Endodermal cell (in vitro differentiated cells): ENCODE results near the gene SNX20. TPM values are rescaled to one million over a fixed set of nuclear protein-coding genes. Genes with fewer than 3 reads are reported as not detected.

Source experiments
- DNase-seq: peaks from one replicate; pipeline ENCODE4 v3.0.0-alpha.2; 2017
- H3K27ac ChIP-seq: 2 replicates; pipeline ENCODE4 v1.5.1; 2013; ENCODE audit warnings: mild to moderate bottlenecking, low read depth, low read length, moderate library complexity
- H3K27me3 ChIP-seq: 2 replicates; pipeline ENCODE4 v1.6.1; 2013; ENCODE audit warnings: mild to moderate bottlenecking, low read length, moderate library complexity; ENCODE audit not compliant: insufficient read depth, control insufficient read depth, poor library complexity, severe bottlenecking
- H3K36me3 ChIP-seq: 2 replicates; pipeline ENCODE4 v1.7.0; 2013; ENCODE audit warnings: mild to moderate bottlenecking, low read length, moderate library complexity; ENCODE audit not compliant: control insufficient read depth, insufficient read depth
- H3K4me1 ChIP-seq: one replicate; pipeline ENCODE4 v1.7.0; 2013; ENCODE audit warnings: low read length; ENCODE audit not compliant: control insufficient read depth, insufficient read depth
- H3K4me3 ChIP-seq: 2 replicates; pipeline ENCODE4 v1.5.1; 2013; ENCODE audit warnings: mild to moderate bottlenecking, low read length, moderate library complexity
- H3K9ac ChIP-seq: 2 replicates; pipeline ENCODE4 v1.6.1; 2013; ENCODE audit warnings: mild to moderate bottlenecking, low read length, moderate library complexity; ENCODE audit not compliant: poor library complexity, severe bottlenecking; ENCODE audit errors: extremely low read depth
- H3K9me3 ChIP-seq: 2 replicates; pipeline ENCODE4 v1.6.1; 2013; ENCODE audit warnings: mild to moderate bottlenecking, low read length, moderate library complexity; ENCODE audit not compliant: control insufficient read depth
- H3K27ac Mint-ChIP-seq: 2 replicates; pipeline ENCODE4 v1.8.0; 2020; ENCODE audit warnings: mixed read lengths
- H3K27me3 Mint-ChIP-seq: 2 replicates; pipeline ENCODE4 v1.8.0; 2021; ENCODE audit warnings: mild to moderate bottlenecking, mixed read lengths; ENCODE audit not compliant: insufficient read depth
- H3K36me3 Mint-ChIP-seq: 2 replicates; pipeline ENCODE4 v1.8.0; 2020; ENCODE audit warnings: low read depth, mixed read lengths
- H3K4me1 Mint-ChIP-seq: 2 replicates; pipeline ENCODE4 v1.8.0; 2020; ENCODE audit warnings: mixed read lengths
- H3K4me3 Mint-ChIP-seq: 2 replicates; pipeline ENCODE4 v1.8.0; 2020; ENCODE audit warnings: mild to moderate bottlenecking, moderate library complexity, mixed read lengths
- H3K9me3 Mint-ChIP-seq: 2 replicates; pipeline ENCODE4 v1.8.0; 2020; ENCODE audit warnings: mild to moderate bottlenecking, mixed read lengths
- CTCF ChIP-seq: fragments of 200-600 bp; sonication (generic); conservative IDR thresholded peaks from 2 replicates; pipeline ENCODE4 v1.5.0; 2021; ENCODE audit warnings: antibody characterized with exemption, mild to moderate bottlenecking
- WGBS, 2 experiments: methylation state at CpG; one replicate each; pipeline versions ENCODE4 v1.1.5 to v1.1.7; 2013; ENCODE audit warnings: missing lambda C conversion rate in 2 of 2, mixed read lengths in 1 of 2; ENCODE audit not compliant: insufficient coverage in 1 of 2, insufficient read length in 1 of 2; 5-methylcytosine and 5-hydroxymethylcytosine counted together
- total RNA-seq, 2 donors: library from RNA; stranded (reverse); fragmentation: NEBNext Ultra II Directional in 1 of 2; extraction: Animal tissue kit (Norgen Biotek cat#: 25700) in 1 of 2; gene quantifications; 2 replicates in 1 of 2; 3 replicates in 1 of 2; pipeline ENCODE4 v1.2.1, GENCODE V29; 2021

The SNX20 gene
- total RNA-seq, 2 donors from 2014 or later = not detected

GRCh38 chr16:50717091-50717490 lies 36.0 kb upstream of the SNX20 start:
- H3K4me1 ChIP-seq = peaks cover 2% of the 10 kb centered on the region

DNA sequence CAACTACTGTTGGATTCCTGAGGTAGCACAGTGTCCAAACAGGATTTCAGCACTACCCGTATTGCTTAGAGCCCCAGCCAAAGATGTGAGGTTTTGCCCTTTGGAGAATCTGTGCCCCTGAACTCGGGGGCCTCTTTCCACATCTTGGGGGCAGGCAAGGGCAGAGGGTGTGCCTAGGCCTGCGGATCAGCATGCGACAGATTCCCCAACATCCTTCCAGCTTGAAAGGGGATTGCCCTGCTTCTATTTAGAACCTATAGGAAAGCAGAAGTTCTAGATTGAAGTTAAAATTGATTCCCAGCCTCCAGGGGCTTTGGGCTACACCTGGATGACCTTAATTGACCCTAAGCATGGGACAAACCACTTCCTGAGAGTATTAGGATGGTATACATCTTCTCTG lies 31.8 kb upstream of the SNX20 start:
- Mint-ChIP-seq H3K4me3 (no peak overlapping the region), H3K9me3 (no peaks in the 10 kb centered on the region), H3K27ac (no peak overlapping the region), H3K27me3 (no peaks in the 10 kb centered on the region), H3K4me1 (peaks cover 10% of the 10 kb centered on the region), H3K36me3 (no peaks in the 10 kb centered on the region)
- no peaks in the 10 kb centered on the region for H3K9me3 ChIP-seq
- no peak for DNase-seq
- H3K27me3 ChIP-seq = no peaks in the 10 kb centered on the region
- 85 to 88% methylated on average over 1 to 4 of the region's 4 CpGs for WGBS, 2 experiments
- H3K27ac ChIP-seq = no peak overlapping the region
- H3K9ac ChIP-seq = no peak overlapping the region
- TF ChIP-seq CTCF = no peak
- no peaks in the 10 kb centered on the region for H3K4me1 ChIP-seq
- no peak overlapping the region for H3K4me3 ChIP-seq
- no peaks in the 10 kb centered on the region for H3K36me3 ChIP-seq

More at GRCh38 chr16:50717091-50717490, 36.0 kb upstream of the SNX20 start:
- H3K36me3 ChIP-seq = no peaks in the 10 kb centered on the region
- no peak for TF ChIP-seq CTCF
- no peak overlapping the region for H3K4me3 ChIP-seq
- Mint-ChIP-seq H3K27me3 (no peaks in the 10 kb centered on the region), H3K36me3 (no peaks in the 10 kb centered on the region), H3K4me3 (no peak overlapping the region), H3K4me1 (peaks cover 26% of the 10 kb centered on the region), H3K9me3 (no peaks in the 10 kb centered on the region), H3K27ac (no peak overlapping the region)
- DNase-seq = no peak
- no peak overlapping the region for H3K27ac ChIP-seq
- H3K9me3 ChIP-seq = no peaks in the 10 kb centered on the region
- H3K27me3 ChIP-seq = no peaks in the 10 kb centered on the region
- no peak overlapping the region for H3K9ac ChIP-seq
- 86 to 89% methylated on average over 3 to 4 of the region's 4 CpGs for WGBS, 2 experiments

- Mint-ChIP-seq H3K27ac (no peak overlapping the region), H3K4me1 (peaks cover 10% of the 10 kb centered on the region)
Observed at GRCh38 chr16:50712560-50712898, 31.4 kb upstream of the SNX20 start.

More at GRCh38 chr16:50712560-50712898, 31.4 kb upstream of the SNX20 start:
- Histone ChIP-seq H3K27ac (no peak overlapping the region), H3K4me1 (no peaks in the 10 kb centered on the region), H3K27me3 (no peaks in the 10 kb centered on the region), H3K36me3 (no peaks in the 10 kb centered on the region), H3K4me3 (no peak overlapping the region), H3K9ac (no peak overlapping the region), H3K9me3 (no peaks in the 10 kb centered on the region)
- 83 to 100% methylated on average over 1 to 3 of the region's 3 CpGs for WGBS, 2 experiments
- no peak for DNase-seq
- no peak for TF ChIP-seq CTCF
- Mint-ChIP-seq H3K36me3 (no peaks in the 10 kb centered on the region), H3K27me3 (no peaks in the 10 kb centered on the region), H3K9me3 (no peaks in the 10 kb centered on the region), H3K4me3 (no peak overlapping the region)
